Smooth muscle cell (in vitro differentiated cells): ENCODE results near the gene SMTNL2. TPM values are rescaled to one million over a fixed set of nuclear protein-coding genes. Genes with fewer than 3 reads are reported as not detected.
A peak's percentile ranks its signal among the peaks of the same experiment; 100 is the strongest.
"Not testable (repeated sequence)": the region's sequence is repeated elsewhere in the genome, so short reads cannot be mapped to it uniquely, and the experiment has no call there.

Source experiments
- DNase-seq: peaks from one replicate; lab custom pipeline; 2025; ENCODE audit not compliant: unreplicated experiment; lab: John Stamatoyannopoulos, UW
- H2AFZ ChIP-seq: fragments of 200-600 bp; sonication (generic); 2 replicates; pipeline ENCODE4 v1.6.0; 2016; ENCODE audit warnings: antibody characterized with exemption, low read depth, mild to moderate bottlenecking
- H3F3A ChIP-seq: fragments of 200-600 bp; sonication (generic); 2 replicates; pipeline ENCODE4 v1.6.0; 2017; ENCODE audit warnings: antibody characterized with exemption, low read depth
- H3K27ac ChIP-seq: fragments of 200-600 bp; sonication (generic); 2 replicates; pipeline ENCODE4 v1.5.1; 2016; ENCODE audit warnings: low read depth, mild to moderate bottlenecking
- H3K27me3 ChIP-seq: fragments of 200-600 bp; sonication (generic); 2 replicates; pipeline ENCODE4 v1.6.1; 2016; ENCODE audit warnings: low read depth, mild to moderate bottlenecking
- H3K36me3 ChIP-seq: fragments of 200-600 bp; sonication (generic); 2 replicates; pipeline ENCODE4 v1.5.1; 2016; ENCODE audit warnings: low read depth
- H3K4me1 ChIP-seq: fragments of 200-600 bp; sonication (generic); 2 replicates; pipeline ENCODE4 v1.5.1; 2016; ENCODE audit warnings: low read depth
- H3K4me2 ChIP-seq: fragments of 200-600 bp; sonication (generic); 2 replicates; pipeline ENCODE4 v1.6.0; 2016; ENCODE audit warnings: mild to moderate bottlenecking
- H3K4me3 ChIP-seq: fragments of 200-600 bp; sonication (generic); 2 replicates; pipeline ENCODE4 v1.5.1; 2016; ENCODE audit warnings: mild to moderate bottlenecking
- H3K79me2 ChIP-seq: fragments of 200-600 bp; sonication (generic); 2 replicates; pipeline ENCODE4 v1.6.0; 2016; ENCODE audit warnings: low read depth, mild to moderate bottlenecking
- H3K9ac ChIP-seq: fragments of 200-600 bp; sonication (generic); 2 replicates; pipeline ENCODE4 v1.6.0; 2016; ENCODE audit warnings: low read depth
- H3K9me3 ChIP-seq: fragments of 200-600 bp; sonication (generic); replicated peaks from 2 replicates; pipeline ENCODE4 v1.5.1; 2016; ENCODE audit warnings: low read depth
- H4K20me1 ChIP-seq: fragments of 200-600 bp; sonication (generic); 2 replicates; pipeline ENCODE4 v1.6.0; 2016; ENCODE audit warnings: low read depth
- WGBS: methylation state at CpG from one replicate; pipeline ENCODE4 v1.1.7; 2016; ENCODE audit warnings: low lambda C conversion rate; 5-methylcytosine and 5-hydroxymethylcytosine counted together
- polyA plus RNA-seq: library from polyadenylated mRNA; unstranded; fragments of >200 nt; fragmentation: Nextera tagmentation; extraction: Ambion mirVana; gene quantifications from 2 replicates; pipeline ENCODE4 v1.2.1, GENCODE V29; 2016
- total RNA-seq: library from RNA; depleted of rRNA; stranded (reverse); fragments of >200 nt; gene quantifications from 2 replicates; pipeline ENCODE4 v1.2.3, GENCODE V29; 2014
- TF ChIP-seq, protein P1 (sequence below): fragments of 200-600 bp; sonication (generic); IDR thresholded peaks from 2 replicates; pipeline ENCODE4 v1.5.1; 2017; ENCODE audit warnings: borderline replicate concordance, mild to moderate bottlenecking, antibody characterized with exemption; ENCODE audit not compliant: insufficient read depth, poor library complexity, severe bottlenecking

SMTNL2 gene
- total and polyA plus RNA-seq, 2 experiments from 2014 or later: 5.1 to 8.3 TPM

DNA sequence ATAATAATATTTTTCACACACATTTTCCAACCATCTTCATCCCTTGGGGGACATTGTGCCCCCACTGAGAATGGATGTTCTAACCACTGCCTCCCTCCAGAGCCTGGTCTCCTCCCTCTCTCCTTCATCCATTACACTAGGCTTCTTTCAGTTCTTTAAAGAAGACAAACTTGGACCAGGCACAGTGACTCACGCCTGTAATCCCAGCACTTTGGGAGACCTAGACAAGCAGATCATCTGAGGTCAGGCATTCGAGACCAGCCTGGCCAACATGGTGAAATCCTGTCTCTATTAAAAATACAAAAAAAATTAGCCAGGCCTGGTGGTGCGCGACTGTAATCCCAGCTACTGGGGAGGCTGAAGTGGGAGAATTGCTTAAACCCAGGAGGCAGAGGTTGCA is 50.6 kb downstream of the SMTNL2 start:
- Histone ChIP-seq H3K36me3 (no peaks in the 10 kb centered on the region), H3K9ac (no peak overlapping the region), H3K4me3 (no peak overlapping the region), H4K20me1 (no peaks in the 10 kb centered on the region), H3K4me2 (no peak overlapping the region), H3K9me3 (no peaks in the 10 kb centered on the region), H3K27me3 (peaks cover 24% of the 10 kb centered on the region), H3K4me1 (peaks cover 4% of the 10 kb centered on the region), H3K27ac (no peak overlapping the region), H3F3A (no peaks in the 10 kb centered on the region), H2AFZ (no peak overlapping the region), H3K79me2 (no peaks in the 10 kb centered on the region)
- TF ChIP-seq, protein P1, sequence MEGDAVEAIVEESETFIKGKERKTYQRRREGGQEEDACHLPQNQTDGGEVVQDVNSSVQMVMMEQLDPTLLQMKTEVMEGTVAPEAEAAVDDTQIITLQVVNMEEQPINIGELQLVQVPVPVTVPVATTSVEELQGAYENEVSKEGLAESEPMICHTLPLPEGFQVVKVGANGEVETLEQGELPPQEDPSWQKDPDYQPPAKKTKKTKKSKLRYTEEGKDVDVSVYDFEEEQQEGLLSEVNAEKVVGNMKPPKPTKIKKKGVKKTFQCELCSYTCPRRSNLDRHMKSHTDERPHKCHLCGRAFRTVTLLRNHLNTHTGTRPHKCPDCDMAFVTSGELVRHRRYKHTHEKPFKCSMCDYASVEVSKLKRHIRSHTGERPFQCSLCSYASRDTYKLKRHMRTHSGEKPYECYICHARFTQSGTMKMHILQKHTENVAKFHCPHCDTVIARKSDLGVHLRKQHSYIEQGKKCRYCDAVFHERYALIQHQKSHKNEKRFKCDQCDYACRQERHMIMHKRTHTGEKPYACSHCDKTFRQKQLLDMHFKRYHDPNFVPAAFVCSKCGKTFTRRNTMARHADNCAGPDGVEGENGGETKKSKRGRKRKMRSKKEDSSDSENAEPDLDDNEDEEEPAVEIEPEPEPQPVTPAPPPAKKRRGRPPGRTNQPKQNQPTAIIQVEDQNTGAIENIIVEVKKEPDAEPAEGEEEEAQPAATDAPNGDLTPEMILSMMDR: no peak
- no peak for DNase-seq
- 27% methylated on average over 4 of the region's 4 CpGs for WGBS

DNA sequence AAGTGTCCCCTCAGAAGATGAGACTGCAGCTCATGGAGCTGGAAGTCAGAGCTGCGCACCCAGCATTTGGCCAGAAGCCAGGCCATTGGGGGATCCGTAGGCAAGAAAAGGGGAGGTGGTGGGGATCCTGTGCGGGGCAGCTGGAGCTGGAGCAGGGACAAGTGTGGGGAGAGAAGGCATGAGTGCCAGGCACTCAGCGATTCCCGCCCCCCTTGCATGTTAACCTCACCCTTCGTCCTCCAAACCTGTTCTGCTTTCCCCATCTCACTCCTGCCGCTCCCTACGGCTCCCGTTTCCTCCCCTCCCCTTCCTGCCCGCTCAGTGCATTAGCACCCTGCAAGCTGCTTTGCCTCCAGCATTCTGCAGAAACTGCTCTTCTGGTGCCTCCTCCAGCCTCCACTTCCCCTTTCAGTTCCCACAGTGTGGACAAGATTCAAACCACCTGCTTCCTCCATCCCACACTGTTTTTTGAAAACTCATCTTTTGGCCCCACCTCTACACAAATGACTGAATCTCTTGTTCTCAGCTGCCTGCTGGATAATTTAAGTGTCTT is 51.6 kb downstream of the SMTNL2 start:
- Histone ChIP-seq H3K9ac (no peak overlapping the region), H3F3A (no peaks in the 10 kb centered on the region), H3K27ac (no peak overlapping the region), H3K4me2 (no peak overlapping the region), H3K79me2 (no peaks in the 10 kb centered on the region), H4K20me1 (no peaks in the 10 kb centered on the region), H3K4me3 (no peak overlapping the region), H3K36me3 (no peaks in the 10 kb centered on the region), H3K9me3 (no peaks in the 10 kb centered on the region), H2AFZ (no peak overlapping the region), H3K4me1 (peaks cover 4% of the 10 kb centered on the region), H3K27me3 (peaks cover 29% of the 10 kb centered on the region)
- WGBS: 44% methylated on average over 10 of the region's 10 CpGs
- TF ChIP-seq, protein P1: no peak
- no peak for DNase-seq

DNA sequence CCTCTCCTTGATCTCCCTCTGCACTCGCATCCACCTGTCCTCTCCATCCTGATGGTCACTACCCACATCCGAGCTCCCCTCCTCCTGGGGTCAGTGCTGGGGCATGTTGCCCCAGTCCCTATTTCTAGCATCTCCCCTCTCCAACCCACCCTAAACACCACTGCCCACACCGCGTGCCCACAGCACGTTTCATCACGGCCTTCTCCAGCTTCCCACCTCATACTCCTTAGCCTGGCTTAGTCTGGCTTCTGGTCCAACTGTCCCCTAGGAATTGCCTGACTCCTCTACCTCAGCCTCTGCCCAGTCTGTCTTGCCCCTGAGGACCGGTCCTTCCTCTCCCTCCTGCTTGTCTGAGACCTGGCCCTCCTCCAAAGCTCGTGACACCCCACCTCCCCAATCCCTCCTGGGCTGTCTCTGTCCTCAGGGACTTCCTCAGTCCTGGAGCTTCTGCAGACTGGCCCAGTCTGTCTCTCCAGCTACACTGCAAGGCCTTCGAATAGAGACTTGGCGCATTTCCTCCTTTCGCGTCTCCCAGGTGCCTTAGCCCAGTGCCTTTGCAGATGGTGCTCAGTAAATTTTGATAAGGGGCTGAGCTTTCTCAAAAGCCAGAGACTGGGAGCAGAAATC is 52.3 kb downstream of the SMTNL2 start:
- no peak overlapping the region for H3K9ac ChIP-seq
- no peak overlapping the region for H3K27ac ChIP-seq
- H3K9me3 ChIP-seq: no peaks in the 10 kb centered on the region
- H3F3A ChIP-seq: no peaks in the 10 kb centered on the region
- H2AFZ ChIP-seq: no peak overlapping the region
- H3K4me3 ChIP-seq: no peak overlapping the region
- TF ChIP-seq, protein P1: no peak
- peaks cover 10% of the 10 kb centered on the region for H3K4me1 ChIP-seq
- H4K20me1 ChIP-seq: no peaks in the 10 kb centered on the region
- no peaks in the 10 kb centered on the region for H3K79me2 ChIP-seq
- WGBS: 86% methylated on average over 12 of the region's 12 CpGs
- H3K27me3 ChIP-seq: peaks cover 36% of the 10 kb centered on the region
- DNase-seq: no peak
- no peaks in the 10 kb centered on the region for H3K36me3 ChIP-seq
- H3K4me2 ChIP-seq: no peak overlapping the region

DNA sequence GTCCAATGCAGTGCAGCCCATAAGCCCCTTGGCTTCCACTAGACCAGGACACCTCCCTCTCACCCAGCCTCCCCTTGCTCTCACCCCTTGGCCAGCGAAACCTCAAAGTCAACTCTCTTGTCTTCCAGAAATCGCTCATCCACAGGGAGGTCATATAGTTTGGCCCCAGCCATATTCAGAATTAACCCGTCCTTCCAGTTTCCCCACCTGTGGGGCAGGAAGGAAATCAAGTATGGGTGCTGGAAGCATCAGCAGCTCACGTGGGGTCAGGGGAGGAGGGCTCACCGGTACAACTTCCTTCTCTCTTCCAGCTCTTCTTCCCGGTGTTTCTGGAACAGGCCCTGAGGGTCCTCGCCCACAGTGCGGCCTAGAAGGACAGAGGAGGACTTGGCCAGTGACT is 54.4 kb downstream of the SMTNL2 start:
- not testable (repeated sequence) for H3F3A ChIP-seq, DNase-seq, H3K79me2 ChIP-seq, H3K4me2 ChIP-seq, H3K9ac ChIP-seq, H3K9me3 ChIP-seq, H2AFZ ChIP-seq, H3K36me3 ChIP-seq, H3K4me3 ChIP-seq, H3K27ac ChIP-seq, H4K20me1 ChIP-seq
- Histone ChIP-seq H3K4me1 (peaks cover 14% of the 10 kb centered on the region), H3K27me3 (peaks cover 58% of the 10 kb centered on the region)
- 70% methylated on average over 8 of the region's 8 CpGs for WGBS

DNA sequence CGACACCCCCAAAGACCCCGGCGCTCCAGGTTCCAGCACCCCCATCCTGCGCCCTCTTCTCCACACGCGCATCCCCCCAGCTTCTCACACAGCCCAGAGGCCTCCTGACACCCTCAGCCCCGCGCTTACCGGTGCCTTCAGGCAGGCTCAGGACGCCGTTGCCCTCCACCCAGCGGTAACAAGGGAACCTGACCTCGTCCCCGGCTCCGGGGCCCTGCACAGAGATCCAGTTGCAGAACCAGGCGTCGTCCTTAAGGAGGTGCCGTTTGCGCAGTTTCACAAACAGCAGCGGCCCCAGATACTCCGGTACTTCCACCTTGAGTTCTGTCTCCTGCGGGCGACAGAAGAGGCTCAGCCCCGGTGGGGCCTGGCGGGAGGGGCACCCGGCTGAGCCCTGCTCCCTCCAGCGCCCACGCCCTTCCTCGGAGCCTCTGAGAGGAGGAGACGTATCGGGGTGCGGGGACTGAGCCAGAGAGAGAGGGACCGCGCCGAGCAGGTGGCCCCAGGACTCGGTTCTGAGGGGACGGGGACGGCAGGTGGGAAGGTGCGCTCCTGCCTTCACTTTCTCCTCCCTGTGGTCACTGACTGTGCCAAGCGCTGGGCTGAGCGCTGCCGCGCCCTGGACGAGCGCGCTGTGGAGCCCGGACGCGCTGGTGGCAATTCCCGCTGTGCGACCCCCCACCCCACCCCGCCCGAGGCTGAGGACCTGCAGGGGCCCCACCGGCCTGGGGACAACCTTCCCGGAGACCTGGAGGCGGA is 55.2 kb downstream of the SMTNL2 start:
- not testable (repeated sequence) for DNase-seq
- 11% methylated on average over 23 of the region's 56 CpGs for WGBS
- peak overlapping the region; percentile 54 for H3K4me2 ChIP-seq

DNA sequence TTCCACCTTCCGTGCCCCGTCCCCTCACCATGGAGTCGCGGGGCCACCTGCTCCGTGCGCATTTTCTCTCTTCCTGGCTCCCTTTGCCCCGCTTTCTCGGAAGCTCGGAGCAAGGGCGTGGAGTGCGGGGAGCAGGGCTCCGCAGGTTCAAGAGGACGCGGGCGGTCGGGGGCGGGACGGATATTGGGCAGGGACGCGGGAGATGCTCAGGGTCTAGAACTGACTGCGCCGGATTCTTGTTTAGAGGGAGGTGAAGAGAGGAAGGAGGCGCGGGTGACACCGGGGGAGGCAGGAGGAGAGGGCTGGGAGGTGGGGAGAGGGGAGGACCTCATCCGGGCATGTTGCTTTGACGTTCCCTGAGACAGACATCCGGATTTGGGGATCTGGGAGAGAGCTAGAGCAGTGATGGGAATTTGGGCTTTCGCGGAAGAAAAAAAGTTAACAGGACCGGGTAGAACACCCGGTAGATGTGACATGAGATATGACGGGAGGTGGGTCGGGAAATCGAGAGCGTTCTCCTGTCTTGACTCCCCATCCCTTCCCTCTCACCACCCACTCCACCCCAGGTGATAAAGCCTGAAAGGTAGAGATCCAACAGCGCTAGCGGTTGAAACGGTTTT is 56.4 kb downstream of the SMTNL2 start:
- H3K27ac ChIP-seq, H3K79me2 ChIP-seq, H3K4me3 ChIP-seq, H3F3A ChIP-seq, H3K9ac ChIP-seq, H4K20me1 ChIP-seq, H3K4me1 ChIP-seq, H3K9me3 ChIP-seq, DNase-seq, H2AFZ ChIP-seq, H3K4me2 ChIP-seq, H3K36me3 ChIP-seq: not testable (repeated sequence)
- H3K27me3 ChIP-seq: peaks cover 71% of the 10 kb centered on the region
- 3% methylated on average over 14 of the region's 39 CpGs for WGBS

More for the DNA sequence above, 55.2 kb downstream of the SMTNL2 start:
- not testable (repeated sequence) for H4K20me1 ChIP-seq, H3K9me3 ChIP-seq, H3K4me3 ChIP-seq, H3K27ac ChIP-seq, H3K9ac ChIP-seq, H3F3A ChIP-seq, H2AFZ ChIP-seq, H3K79me2 ChIP-seq, H3K36me3 ChIP-seq
- Histone ChIP-seq H3K4me1 (peaks cover 14% of the 10 kb centered on the region), H3K27me3 (peaks cover 65% of the 10 kb centered on the region)
